ENCODE measurements around the gene STAC3. TPM values are rescaled to one million over a fixed set of nuclear protein-coding genes. Genes with fewer than 3 reads are reported as not detected.

Gene STAC3
- total and polyA plus RNA-seq, 2 donors (not counting 1 experiment from before 2014, with no cell fraction given) = 0.33 TPM

DNA sequence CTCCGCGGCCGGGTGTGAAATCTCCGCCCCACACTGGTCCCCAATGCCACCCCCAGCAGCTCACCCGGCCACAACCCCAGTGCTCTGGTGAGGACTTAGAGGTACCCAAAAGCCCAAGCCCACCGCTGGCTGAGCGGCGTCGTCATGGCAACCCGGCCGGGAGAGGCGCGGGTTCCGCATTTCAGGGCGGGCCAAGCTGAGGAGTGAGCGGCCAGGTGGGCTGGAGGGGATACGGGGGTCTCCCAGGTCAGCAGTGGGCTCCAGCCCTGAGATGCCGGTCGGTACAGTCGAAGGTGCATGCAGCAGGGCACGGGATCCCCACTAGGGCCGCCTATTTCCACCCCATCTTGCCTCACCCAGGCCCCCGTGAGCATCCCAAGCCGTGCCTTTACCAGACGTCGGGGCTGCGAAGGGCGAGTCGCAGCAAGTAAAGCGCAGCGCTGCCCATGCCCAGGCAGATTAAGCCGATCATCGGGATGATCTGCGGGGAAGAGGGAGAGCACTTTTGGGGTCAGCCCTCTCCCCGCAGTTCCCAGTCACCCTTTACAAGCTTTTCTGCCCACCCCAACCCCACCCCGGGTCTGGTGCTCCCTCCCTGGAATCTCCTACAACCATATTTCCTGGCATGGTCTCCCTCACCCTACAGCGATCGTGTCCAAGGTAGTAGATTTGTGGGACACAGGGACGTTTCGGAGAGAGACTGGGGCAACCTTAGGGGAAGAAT, 14.6 kb downstream of the STAC3 start:
- Histone ChIP-seq H3K4me2 (ENCODE audit: extremely low read depth, insufficient read depth, low read length) (no peak overlapping the region), H3K79me2 (ENCODE audit: control insufficient read depth, insufficient read depth, low read length) (peaks cover 11% of the 10 kb centered on the region), H3K9me3 (ENCODE audit: control insufficient read depth, insufficient read depth, low read depth, low read length) (no peaks in the 10 kb centered on the region), H3K27me3 (ENCODE audit: control insufficient read depth, insufficient read depth, low read length) (peaks cover 7% of the 10 kb centered on the region), H3K27ac (ENCODE audit: insufficient read depth, low read length) (no peak overlapping the region), H3K36me3 (ENCODE audit: control insufficient read depth, insufficient read depth, low read length) (peaks cover 30% of the 10 kb centered on the region), H2AFZ (ENCODE audit: low read length) (no peak overlapping the region), H3K9ac (ENCODE audit: insufficient read depth, low read length) (peak overlapping the region; percentile 20), H3K4me1 (ENCODE audit: control insufficient read depth, extremely low read depth, insufficient read depth, low read length) (peaks cover 44% of the 10 kb centered on the region), H4K20me1 (ENCODE audit: control insufficient read depth, extremely low read depth, insufficient read depth, low read length) (peaks cover 2% of the 10 kb centered on the region), H3K4me3 (replicated peaks in 1 of 4; ENCODE audit: control extremely low read depth in 1 of 4, insufficient read depth in 1 of 4, low read depth in 3 of 4, low read length in 4 of 4) (peak overlapping the region in 1 of 4 experiments; percentile 10)
- no peak for DNase-seq (ENCODE audit: low read depth in 2 of 2)
- no peak for TF ChIP-seq EZH2 (IDR thresholded peaks at IDR 0.05; ENCODE audit: low read length, missing control alignments)

DNA sequence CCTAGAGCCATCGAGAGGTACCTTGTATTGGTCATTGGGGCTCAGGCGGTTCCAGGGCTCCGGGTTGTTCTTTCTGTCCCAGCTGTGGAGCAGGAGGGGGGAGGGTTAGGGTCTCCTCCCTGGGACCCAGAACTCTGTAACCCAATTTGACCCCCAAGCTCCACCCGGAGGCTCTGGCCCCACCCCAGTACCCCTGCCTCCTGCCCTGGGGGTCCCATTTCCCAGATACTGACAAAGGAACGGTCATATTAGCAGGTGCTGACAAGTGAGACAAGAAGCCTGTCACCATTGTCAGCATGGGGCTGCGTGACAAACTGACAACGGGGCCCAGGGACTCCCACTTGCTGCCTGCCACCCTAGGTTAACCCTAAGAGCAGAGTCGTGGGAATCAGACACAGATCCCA, 15.3 kb downstream of the STAC3 start:
- peaks cover 30% of the 10 kb centered on the region for H3K36me3 ChIP-seq (ENCODE audit: control insufficient read depth, insufficient read depth, low read length)
- no peak for TF ChIP-seq EZH2 (IDR thresholded peaks at IDR 0.05; ENCODE audit: low read length, missing control alignments)
- TF ChIP-seq, protein P1, sequence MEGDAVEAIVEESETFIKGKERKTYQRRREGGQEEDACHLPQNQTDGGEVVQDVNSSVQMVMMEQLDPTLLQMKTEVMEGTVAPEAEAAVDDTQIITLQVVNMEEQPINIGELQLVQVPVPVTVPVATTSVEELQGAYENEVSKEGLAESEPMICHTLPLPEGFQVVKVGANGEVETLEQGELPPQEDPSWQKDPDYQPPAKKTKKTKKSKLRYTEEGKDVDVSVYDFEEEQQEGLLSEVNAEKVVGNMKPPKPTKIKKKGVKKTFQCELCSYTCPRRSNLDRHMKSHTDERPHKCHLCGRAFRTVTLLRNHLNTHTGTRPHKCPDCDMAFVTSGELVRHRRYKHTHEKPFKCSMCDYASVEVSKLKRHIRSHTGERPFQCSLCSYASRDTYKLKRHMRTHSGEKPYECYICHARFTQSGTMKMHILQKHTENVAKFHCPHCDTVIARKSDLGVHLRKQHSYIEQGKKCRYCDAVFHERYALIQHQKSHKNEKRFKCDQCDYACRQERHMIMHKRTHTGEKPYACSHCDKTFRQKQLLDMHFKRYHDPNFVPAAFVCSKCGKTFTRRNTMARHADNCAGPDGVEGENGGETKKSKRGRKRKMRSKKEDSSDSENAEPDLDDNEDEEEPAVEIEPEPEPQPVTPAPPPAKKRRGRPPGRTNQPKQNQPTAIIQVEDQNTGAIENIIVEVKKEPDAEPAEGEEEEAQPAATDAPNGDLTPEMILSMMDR (conservative IDR thresholded peaks at IDR 0.05 in 1 of 2, IDR thresholded peaks at IDR 0.05 in 1 of 2; ENCODE audit: low read depth in 1 of 2, low read length in 2 of 2) = no peak
- H3K4me3 ChIP-seq (replicated peaks in 1 of 4; ENCODE audit: control extremely low read depth in 1 of 4, insufficient read depth in 1 of 4, low read depth in 3 of 4, low read length in 4 of 4) = no peak overlapping the region
- H3K9ac ChIP-seq (ENCODE audit: insufficient read depth, low read length) = peak overlapping the region; percentile 0
- H2AFZ ChIP-seq (ENCODE audit: low read length) = no peak overlapping the region
- no peaks in the 10 kb centered on the region for H3K9me3 ChIP-seq (ENCODE audit: control insufficient read depth, insufficient read depth, low read depth, low read length)
- H3K4me2 ChIP-seq (ENCODE audit: extremely low read depth, insufficient read depth, low read length) = no peak overlapping the region
- no peak overlapping the region for H3K27ac ChIP-seq (ENCODE audit: insufficient read depth, low read length)
- H3K4me1 ChIP-seq (ENCODE audit: control insufficient read depth, extremely low read depth, insufficient read depth, low read length) = peaks cover 46% of the 10 kb centered on the region
- H3K27me3 ChIP-seq (ENCODE audit: control insufficient read depth, insufficient read depth, low read length) = peaks cover 2% of the 10 kb centered on the region
- no peak for DNase-seq (ENCODE audit: low read depth in 2 of 2)
- H4K20me1 ChIP-seq (ENCODE audit: control insufficient read depth, extremely low read depth, insufficient read depth, low read length) = peaks cover 2% of the 10 kb centered on the region
- peaks cover 17% of the 10 kb centered on the region for H3K79me2 ChIP-seq (ENCODE audit: control insufficient read depth, insufficient read depth, low read length)

DNA sequence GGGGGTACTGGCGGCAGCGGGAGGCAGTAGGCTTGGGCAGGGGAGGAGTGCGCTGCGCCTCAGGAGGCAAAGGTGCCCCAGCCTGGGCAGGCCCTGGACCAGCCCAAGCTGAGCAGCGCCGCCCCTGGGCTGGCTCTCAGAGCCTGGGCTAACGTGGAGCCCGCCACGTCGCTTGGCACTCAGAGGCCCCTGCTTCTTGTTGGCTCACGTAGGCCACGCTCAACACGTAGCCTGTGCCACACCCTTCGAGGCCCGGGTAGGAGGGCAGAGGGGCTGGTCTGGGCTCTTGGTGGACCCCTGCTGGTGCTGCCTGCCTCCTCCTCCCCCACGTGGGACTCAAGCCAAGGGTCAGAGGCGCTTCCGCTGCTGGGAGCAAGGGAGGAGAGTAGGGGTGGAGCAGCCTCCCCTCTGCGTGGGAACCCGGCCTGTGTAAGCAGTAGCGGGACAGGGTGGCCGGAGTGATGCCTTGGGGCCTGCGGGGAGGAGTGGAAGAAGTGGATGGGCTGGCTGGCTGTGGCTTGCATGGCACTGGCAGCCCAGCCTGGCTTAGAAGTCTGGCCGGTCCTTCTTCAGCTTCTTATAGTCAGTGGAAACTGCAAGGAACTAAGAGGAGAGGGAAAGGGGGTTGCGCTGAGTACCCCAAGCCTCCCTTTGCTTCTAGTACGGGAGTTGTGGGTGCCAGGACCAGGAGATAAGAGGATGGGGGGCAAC, 15.8 kb downstream of the STAC3 start:
- H3K27ac ChIP-seq (ENCODE audit: insufficient read depth, low read length) = peak overlapping the region; percentile 36
- no peaks in the 10 kb centered on the region for H3K27me3 ChIP-seq (ENCODE audit: control insufficient read depth, insufficient read depth, low read length)
- peak; percentile 41 to 84 for DNase-seq (ENCODE audit: low read depth in 2 of 2)
- no peak for TF ChIP-seq EZH2 (IDR thresholded peaks at IDR 0.05; ENCODE audit: low read length, missing control alignments)
- TF ChIP-seq, protein P1 (conservative IDR thresholded peaks at IDR 0.05 in 1 of 2, IDR thresholded peaks at IDR 0.05 in 1 of 2; ENCODE audit: low read depth in 1 of 2, low read length in 2 of 2) = peak in 1 of 2 donors; percentile 27
- H3K9me3 ChIP-seq (ENCODE audit: control insufficient read depth, insufficient read depth, low read depth, low read length) = no peaks in the 10 kb centered on the region
- no peak overlapping the region for H3K4me3 ChIP-seq (replicated peaks in 1 of 4; ENCODE audit: control extremely low read depth in 1 of 4, insufficient read depth in 1 of 4, low read depth in 3 of 4, low read length in 4 of 4)
- H3K36me3 ChIP-seq (ENCODE audit: control insufficient read depth, insufficient read depth, low read length) = peaks cover 30% of the 10 kb centered on the region
- peaks cover 2% of the 10 kb centered on the region for H4K20me1 ChIP-seq (ENCODE audit: control insufficient read depth, extremely low read depth, insufficient read depth, low read length)
- peaks cover 23% of the 10 kb centered on the region for H3K79me2 ChIP-seq (ENCODE audit: control insufficient read depth, insufficient read depth, low read length)
- H3K4me1 ChIP-seq (ENCODE audit: control insufficient read depth, extremely low read depth, insufficient read depth, low read length) = peaks cover 41% of the 10 kb centered on the region
- H2AFZ ChIP-seq (ENCODE audit: low read length) = no peak overlapping the region
- no peak overlapping the region for H3K4me2 ChIP-seq (ENCODE audit: extremely low read depth, insufficient read depth, low read length)
- peak overlapping the region; percentile 39 for H3K9ac ChIP-seq (ENCODE audit: insufficient read depth, low read length)
